B cell (primary cell): ENCODE results near the gene FARP1. TPM values are rescaled to one million over a fixed set of nuclear protein-coding genes. Genes with fewer than 3 reads are reported as not detected.

Experiments
- ATAC-seq: fragments of 200-7000 bp; cut with Tn5 transposase; one replicate; pipeline ENCODE4 v1.10.0; 2021; ENCODE audit warnings: low read depth, mild to moderate bottlenecking, moderate number of reproducible peaks, moderate library complexity
- CTCF ChIA-PET: fragments of 350-600 bp; sonication (Branson Sonifier 250); formaldehyde crosslinking; loops from one replicate; lab custom pipeline; 2021; ENCODE audit warnings: antibody characterized with exemption, inconsistent platforms; lab: Charles Lee
- POLR2A ChIA-PET: fragments of 350-600 bp; sonication (Branson Sonifier 250); formaldehyde crosslinking; loops from one replicate; lab custom pipeline; 2021; ENCODE audit warnings: antibody characterized with exemption; lab: Charles Lee
- DNase-seq: peaks from one replicate; pipeline ENCODE4 v3.0.0; 2013
- H2AFZ ChIP-seq: 2 replicates; pipeline ENCODE4 v1.6.1; 2012; ENCODE audit warnings: mild to moderate bottlenecking, low read depth, low read length; ENCODE audit not compliant: insufficient read depth, poor library complexity, severe bottlenecking
- H3K27ac ChIP-seq, 2 donors: 1 replicate in 1 of 2; 2 replicates in 1 of 2; pipeline ENCODE4 v1.5.1; 2012 to 2013; ENCODE audit warnings: low read length in 2 of 2, mild to moderate bottlenecking in 2 of 2, moderate library complexity in 1 of 2
- H3K27me3 ChIP-seq, 4 experiments: fragments of 200-600 bp in 1 of 4; sonication (generic) in 1 of 4; replicated peaks in 1 of 4; 1 replicate in 2 of 4; 2 replicates in 2 of 4; pipeline versions ENCODE4 v1.6.1 to v1.7.0; 2013 to 2016; ENCODE audit warnings: low read length in 3 of 4, mild to moderate bottlenecking in 2 of 4, mixed read lengths in 1 of 4, moderate library complexity in 1 of 4; ENCODE audit not compliant: insufficient read depth in 4 of 4, control insufficient read depth in 3 of 4; ENCODE audit errors: control extremely low read depth in 1 of 4
- H3K36me3 ChIP-seq, 2 experiments: replicated peaks in 1 of 2; 1 replicate in 1 of 2; 2 replicates in 1 of 2; pipeline versions ENCODE4 v1.6.1 to v1.7.1; 2013; ENCODE audit warnings: low read length in 1 of 2; ENCODE audit not compliant: insufficient read depth in 2 of 2, control insufficient read depth in 1 of 2; ENCODE audit errors: control extremely low read depth in 1 of 2, extremely low read depth in 1 of 2
- H3K4me1 ChIP-seq, 2 donors: fragments of 200-600 bp in 1 of 2; sonication (generic) in 1 of 2; 1 replicate in 1 of 2; 2 replicates in 1 of 2; pipeline versions ENCODE4 v1.5.1 to v1.6.1; 2013 to 2017; ENCODE audit warnings: low read length in 2 of 2; ENCODE audit not compliant: control insufficient read depth in 2 of 2, insufficient read depth in 2 of 2
- H3K4me2 ChIP-seq: replicated peaks from 2 replicates; pipeline ENCODE3; 2012; ENCODE audit warnings: mild to moderate bottlenecking, low read depth, low read length; ENCODE audit not compliant: poor library complexity, severe bottlenecking
- H3K4me3 ChIP-seq, 5 experiments: fragments of 200-600 bp in 1 of 5; sonication (generic) in 1 of 5; 1 replicate in 3 of 5; 2 replicates in 2 of 5; pipeline versions ENCODE4 v1.5.1 to v1.7.0; 2011 to 2016; ENCODE audit warnings: low read length in 4 of 5, mild to moderate bottlenecking in 4 of 5, low read depth in 2 of 5, control low read depth in 1 of 5, moderate library complexity in 1 of 5; ENCODE audit not compliant: insufficient read depth in 1 of 5; ENCODE audit errors: control extremely low read depth in 1 of 5, extremely low read depth in 1 of 5
- H3K79me2 ChIP-seq: fragments of 200-600 bp; sonication (generic); one replicate; pipeline ENCODE4 v1.6.0; 2016; ENCODE audit warnings: low read length; ENCODE audit not compliant: control insufficient read depth, insufficient read depth
- H3K9ac ChIP-seq: fragments of 200-600 bp; sonication (generic); 2 replicates; pipeline ENCODE4 v1.6.1; 2017; ENCODE audit warnings: mild to moderate bottlenecking, low read length, moderate library complexity
- H3K9me3 ChIP-seq, 3 donors: one replicate each; pipeline versions ENCODE4 v1.6.1 to v1.7.1; 2013; ENCODE audit warnings: low read length in 2 of 3; ENCODE audit not compliant: control insufficient read depth in 2 of 3, insufficient read depth in 1 of 3; ENCODE audit errors: control extremely low read depth in 1 of 3
- H4K20me1 ChIP-seq: 2 replicates; pipeline ENCODE4 v1.6.0; 2012; ENCODE audit warnings: mild to moderate bottlenecking, low read length; ENCODE audit not compliant: insufficient read depth, control insufficient read depth, poor library complexity, severe bottlenecking
- H3K27ac Mint-ChIP-seq: one replicate; pipeline ENCODE4 v1.8.0; 2021; ENCODE audit warnings: mixed read lengths
- H3K27me3 Mint-ChIP-seq: one replicate; pipeline ENCODE4 v1.8.0; 2021; ENCODE audit warnings: mixed read lengths
- H3K4me1 Mint-ChIP-seq: one replicate; pipeline ENCODE4 v1.8.0; 2021; ENCODE audit warnings: mixed read lengths
- H3K4me3 Mint-ChIP-seq: one replicate; pipeline ENCODE4 v1.8.0; 2021; ENCODE audit warnings: mixed read lengths
- H3K9me3 Mint-ChIP-seq: one replicate; pipeline ENCODE4 v1.8.0; 2022; ENCODE audit warnings: mixed read lengths; ENCODE audit not compliant: insufficient read depth
- CTCF ChIP-seq: fragments of 200-600 bp; IDR thresholded peaks from one replicate; pipeline ENCODE4 v1.8.0; 2022; ENCODE audit warnings: antibody characterized with exemption, mild to moderate bottlenecking
- EZH2 ChIP-seq: IDR thresholded peaks from 2 replicates; pipeline ENCODE4 v1.6.1; 2012; ENCODE audit warnings: borderline replicate concordance, low read depth, mild to moderate bottlenecking, moderate library complexity, low read length; ENCODE audit not compliant: insufficient read depth, poor library complexity, severe bottlenecking
- WGBS: methylation state at CpG from one replicate; pipeline ENCODE4 v1.1.5; 2013; ENCODE audit warnings: missing lambda C conversion rate; ENCODE audit not compliant: insufficient coverage; 5-methylcytosine and 5-hydroxymethylcytosine counted together
- intact Hi-C: fragments of 100-400 bp; cut with micrococcal nuclease; formaldehyde crosslinking; loops from one replicate; pipeline ENCODE4 v1.10.0; 2022
- polyA plus RNA-seq: library from polyadenylated mRNA; depleted of rRNA; stranded (reverse); fragments of >200 nt; gene quantifications from 2 replicates; pipeline ENCODE4 v1.2.3, GENCODE V29; 2012
- total RNA-seq, 2 donors: library from RNA; stranded (reverse); fragments of 120-200 nt in 1 of 2; gene quantifications; 1 replicate in 1 of 2; 2 replicates in 1 of 2; pipeline versions ENCODE4 v1.2.3 to v1.2.4, GENCODE V29; 2013 to 2022

The FARP1 gene
- total and polyA plus RNA-seq, 2 donors (not counting 1 experiment from before 2014, with no cell fraction given): 0.15 to 1.5 TPM

GRCh38 chr13:98488736-98489135 is 345.8 kb downstream of the FARP1 start:
- ChIA-PET POLR2A (no interaction called here), CTCF (interaction anchor here (1.1 to 4.0 kb wide), 5 partner anchors 13 to 164 kb away, joined by 3 to 23 read pairs (median 4); no protein-coding TSS in a partner anchor)
- Mint-ChIP-seq H3K9me3 (no peaks in the 10 kb centered on the region), H3K27me3 (no peaks in the 10 kb centered on the region), H3K4me3 (peak overlapping the region; percentile 60), H3K27ac (peak overlapping the region; percentile 71), H3K4me1 (peaks cover 87% of the 10 kb centered on the region)
- intact Hi-C loops: loop anchor here (5.0 kb wide), 1 partner anchor 34 kb away; no protein-coding TSS in a partner anchor
- H3K9ac ChIP-seq: no peak overlapping the region
- H3K27me3 ChIP-seq: no peaks in the 10 kb centered on the region
- peak overlapping the region; percentile 8 to 16 for H3K27ac ChIP-seq
- H3K36me3 ChIP-seq: peaks cover 0 to 7% of the 10 kb centered on the region in 2 experiments
- H3K9me3 ChIP-seq: no peaks in the 10 kb centered on the region
- H3K4me3 ChIP-seq: no peak overlapping the region
- DNase-seq (peak; percentile 60), ATAC-seq (peak; percentile 72)
- H3K79me2 ChIP-seq: peaks cover 100% of the 10 kb centered on the region
- H3K4me2 ChIP-seq: peak overlapping the region; percentile 59
- TF ChIP-seq EZH2: no peak
- peaks cover 46 to 69% of the 10 kb centered on the region in 2 donors for H3K4me1 ChIP-seq
- H2AFZ ChIP-seq: no peak overlapping the region
- WGBS: 61% methylated on average over 8 of the region's 11 CpGs
- H4K20me1 ChIP-seq: peaks cover 99% of the 10 kb centered on the region

GRCh38 chr13:98489446-98490194 is 346.7 kb downstream of the FARP1 start:
- H3K9ac ChIP-seq: no peak overlapping the region
- intact Hi-C loops: loop anchor here (5.0 kb wide), 1 partner anchor 33 kb away; no protein-coding TSS in a partner anchor
- H3K4me1 ChIP-seq: peaks cover 46 to 65% of the 10 kb centered on the region in 2 donors
- H3K27ac ChIP-seq: no peak overlapping the region
- Mint-ChIP-seq H3K9me3 (no peaks in the 10 kb centered on the region), H3K4me3 (peak overlapping the region; percentile 60), H3K4me1 (peaks cover 82% of the 10 kb centered on the region), H3K27me3 (no peaks in the 10 kb centered on the region), H3K27ac (peak overlapping the region; percentile 71)
- DNase-seq (no peak), ATAC-seq (no peak)
- H3K27me3 ChIP-seq: no peaks in the 10 kb centered on the region
- ChIA-PET CTCF (interaction anchor here (1.1 to 4.0 kb wide), 3 partner anchors 14 to 163 kb away, joined by 3 to 23 read pairs (median 6); no protein-coding TSS in a partner anchor), POLR2A (no interaction called here)
- TF ChIP-seq CTCF: no peak
- TF ChIP-seq EZH2: no peak
- H4K20me1 ChIP-seq: peaks cover 95% of the 10 kb centered on the region
- WGBS: 72% methylated on average over 6 of the region's 8 CpGs
- no peak overlapping the region for H2AFZ ChIP-seq
- no peak overlapping the region for H3K4me3 ChIP-seq
- no peaks in the 10 kb centered on the region for H3K9me3 ChIP-seq
- peaks cover 2 to 3% of the 10 kb centered on the region in 2 experiments for H3K36me3 ChIP-seq
- H3K4me2 ChIP-seq: peak overlapping the region; percentile 59
- peaks cover 97% of the 10 kb centered on the region for H3K79me2 ChIP-seq
